Upper lobe of left lung (tissue), 4 donors: ENCODE measurements around the gene NAV2.

Experiments used
- CTCF ChIP-seq, 6 experiments: fragments of 450-650 bp in 4 of 6; fragments of 200-600 bp in 2 of 6; sonication (generic) in 2 of 6; IDR thresholded peaks; one replicate each; pipeline ENCODE4 v1.5.1; 2016 to 2019; ENCODE audit warnings: antibody characterized with exemption in 6 of 6
- POLR2AphosphoS5 ChIP-seq, 2 donors: sonication (generic); formaldehyde crosslinking; IDR thresholded peaks; one replicate each; pipeline ENCODE4 v1.5.1; 2017; ENCODE audit warnings: antibody characterized with exemption in 2 of 2

GRCh38 chr11:19690885-19691284 is 21.8 kb upstream of the NAV2 start:
- TF ChIP-seq CTCF (IDR thresholded peaks at IDR 0.05), result no peak
- no peak for TF ChIP-seq POLR2AphosphoS5 (IDR thresholded peaks at IDR 0.05)
